Gastrocnemius medialis (tissue), 4 donors: Measurements from ENCODE around the gene OR4D10.

Source experiments
- CTCF ChIP-seq, 5 experiments: fragments of 450-650 bp in 3 of 5; fragments of 200-600 bp in 2 of 5; sonication (generic) in 2 of 5; IDR thresholded peaks in 4 of 5; conservative IDR thresholded peaks in 1 of 5; 1 replicate in 4 of 5; 2 replicates in 1 of 5; pipeline ENCODE4 v1.5.1; 2016 to 2019; ENCODE audit warnings: antibody characterized with exemption in 5 of 5, mild to moderate bottlenecking in 3 of 5, moderate library complexity in 3 of 5
- POLR2A ChIP-seq, 2 donors: fragments of 450-650 bp; IDR thresholded peaks; one replicate each; pipeline ENCODE4 v1.6.1; 2017; ENCODE audit warnings: antibody characterized with exemption in 2 of 2, mild to moderate bottlenecking in 2 of 2, moderate library complexity in 2 of 2

- no peak for TF ChIP-seq CTCF (IDR thresholded peaks at IDR 0.05 in 4 of 5, conservative IDR thresholded peaks at IDR 0.05 in 1 of 5)
- no peak for TF ChIP-seq POLR2A (IDR thresholded peaks at IDR 0.05)
Observed at GRCh38 chr11:59520741-59521140, 47.6 kb downstream of the OR4D10 start.
